Adrenal gland (tissue), 12 donors: ENCODE data around the gene RPL4. TPM values are rescaled to one million over a fixed set of nuclear protein-coding genes. Genes with fewer than 3 reads are reported as not detected.

Experiments
- DNase-seq, 7 donors: peaks; one replicate each; pipeline ENCODE4 v3.0.0-alpha.2; 2019 to 2020
- H3K27ac ChIP-seq, 5 donors: fragments of 200-600 bp; sonication (generic) in 4 of 5; 1 replicate in 3 of 5; 2 replicates in 2 of 5; pipeline versions ENCODE4 v1.5.1 to v1.8.0; 2016 to 2020; ENCODE audit warnings: mild to moderate bottlenecking in 1 of 5
- H3K27me3 ChIP-seq: fragments of 200-600 bp; 2 replicates; pipeline ENCODE4 v1.8.0; 2021
- H3K36me3 ChIP-seq, 2 donors: fragments of 200-600 bp; replicated peaks in 1 of 2; 1 replicate in 1 of 2; 2 replicates in 1 of 2; pipeline versions ENCODE4 v1.5.1 to v1.8.0; 2018 to 2022
- H3K4me1 ChIP-seq, 2 donors: fragments of 200-600 bp; replicated peaks in 1 of 2; 1 replicate in 1 of 2; 2 replicates in 1 of 2; pipeline versions ENCODE4 v1.5.1 to v1.8.0; 2018 to 2021
- H3K4me3 ChIP-seq, 4 donors: fragments of 200-600 bp; sonication (generic) in 3 of 4; one replicate each; pipeline ENCODE4 v1.5.1; 2016 to 2018
- H3K9me3 ChIP-seq, 3 donors: fragments of 200-600 bp; sonication (generic) in 1 of 3; replicated peaks in 1 of 3; 1 replicate in 2 of 3; 2 replicates in 1 of 3; pipeline versions ENCODE4 v1.5.1 to v1.8.0; 2016 to 2021
- CTCF ChIP-seq, 6 experiments: fragments of 450-650 bp in 4 of 6; fragments of 200-600 bp in 2 of 6; sonication (generic) in 1 of 6; IDR thresholded peaks; 1 replicate in 5 of 6; 2 replicates in 1 of 6; pipeline versions ENCODE4 v1.5.1 to v1.8.0; 2016 to 2021; ENCODE audit warnings: antibody characterized with exemption in 6 of 6, mild to moderate bottlenecking in 2 of 6, moderate library complexity in 1 of 6
- POLR2A ChIP-seq, 2 donors: fragments of 450-650 bp; IDR thresholded peaks; one replicate each; pipeline ENCODE4 v1.6.1; 2017; ENCODE audit warnings: antibody characterized with exemption in 2 of 2, mild to moderate bottlenecking in 2 of 2, moderate library complexity in 1 of 2
- WGBS, 4 donors: extraction: QIAGEN DNeasy Blood & Tissue Kit in 2 of 4; methylation state at CpG; one replicate each; pipeline versions ENCODE4 v1.1.5 to v1.1.7; 2013 to 2017; 5-methylcytosine and 5-hydroxymethylcytosine counted together
- intact Hi-C, 2 donors: fragments of 100-400 bp; cut with DNase I; formaldehyde crosslinking; loops; one replicate each; pipeline versions ENCODE4 v1.14.1 to v1.15.0; 2022 to 2023
- polyA plus RNA-seq, 3 donors: library from polyadenylated mRNA; stranded (reverse); fragments of 200-250 nt in 2 of 3; fragments of 350-450 nt in 1 of 3; fragmentation: Illumina TruSeq in 1 of 3; extraction: RNeasy Lipid Tissue Mini Kit (QIAGEN cat#74804) in 1 of 3; gene quantifications; one replicate each; pipeline ENCODE4 v1.2.3, GENCODE V29; 2013 to 2014
- total RNA-seq, 9 donors: library from RNA; depleted of rRNA in 4 of 9; stranded (reverse); fragments of >200 nt in 4 of 9; fragments of 120-200 nt in 1 of 9; fragmentation: NEBNext Ultra II Directional in 1 of 9; extraction: Animal tissue kit (Norgen Biotek cat#: 25700) in 1 of 9; gene quantifications; one replicate each; pipeline versions ENCODE4 v1.1.0 to v1.2.4, GENCODE V29; 2013 to 2023
- donor health status: healthy with polysubstance abuse.
- donor health status: Bipolar disorder and iron deficiency.
- donor health status: DM: yes; HTN: yes; CAD: no.
- donor health status: DM: no; HTN: no; CAD: no.
- donor health status: DM: no; HTN: no; CAD: no.
- donor health status: DM: yes; HTN: yes; CAD: no.

The RPL4 gene
- total and polyA plus RNA-seq, 12 donors: 1,447 to 3,854 (median 2,471) TPM

- WGBS, 4 donors: 40 to 50% (median 45%) methylated on average over 3 of the region's 3 CpGs
- H3K27me3 ChIP-seq: no peaks in the 10 kb centered on the region
- H3K4me3 ChIP-seq: no peak overlapping the region
- TF ChIP-seq CTCF (IDR thresholded peaks at IDR 0.05) (peak; percentile 30 to 53 (median 44)), POLR2A (IDR thresholded peaks at IDR 0.05) (no peak)
- no peaks in the 10 kb centered on the region for H3K9me3 ChIP-seq
- H3K27ac ChIP-seq: peak overlapping the region in 3 of 5 donors; percentile 72 to 90 (median 76)
- intact Hi-C loops: loop anchor here (5.0 kb wide), 1 partner anchor 111 kb away; the partner anchor contains the start of gene MAP2K1 (in 2 of the 2)
- peaks cover 16 to 37% of the 10 kb centered on the region in 2 donors for H3K4me1 ChIP-seq
- DNase-seq: peak in 1 of 7 donors; percentile 44
- H3K36me3 ChIP-seq: peaks cover 0 to 62% of the 10 kb centered on the region in 2 donors
These were observed 5.9 kb downstream of the RPL4 start for GRCh38 chr15:66498501-66499386.

- peaks cover 0 to 68% of the 10 kb centered on the region in 2 donors for H3K36me3 ChIP-seq
- WGBS, 4 donors: 6 to 23% (median 8%) methylated on average over 12 to 43 of the region's 43 CpGs
- H3K27ac ChIP-seq: peak within 1 kb of the TSS in 4 of 5 donors; percentile 72 to 90 (median 78)
- no peaks in the 10 kb centered on the region for H3K27me3 ChIP-seq
- no peaks in the 10 kb centered on the region for H3K9me3 ChIP-seq
- TF ChIP-seq POLR2A (IDR thresholded peaks at IDR 0.05) (peak; percentile 52 to 65), CTCF (IDR thresholded peaks at IDR 0.05) (peak; percentile 97 to 99 (median 98))
- DNase-seq: peak; percentile 95 to 98 (median 96)
- intact Hi-C loops: loop anchor here (5.0 kb wide), 1 partner anchor 110 kb away; the partner anchor contains the start of gene MAP2K1 (in 2 of the 2)
- peaks cover 8 to 27% of the 10 kb centered on the region in 2 donors for H3K4me1 ChIP-seq
- peak within 1 kb of the TSS; percentile 48 to 82 (median 67) for H3K4me3 ChIP-seq
These were observed 6.9 kb downstream of the RPL4 start, which contains the start of gene SNAPC5 for GRCh38 chr15:66497502-66498455. Gene SNAPC5, minus strand, starts transcription at chr15:66497762. Its CDS starts 31 bp downstream, at chr15:66497731.

GRCh38 chr15:66496951-66497501 lies 7.6 kb downstream of the RPL4 start:
- 12 to 15% (median 14%) methylated on average over 9 to 17 of the region's 17 CpGs for WGBS, 4 donors
- Histone ChIP-seq H3K27me3 (no peaks in the 10 kb centered on the region), H3K9me3 (no peaks in the 10 kb centered on the region), H3K4me3 (peak overlapping the region; percentile 48 to 82 (median 67)), H3K4me1 (peaks cover 4 to 21% of the 10 kb centered on the region in 2 donors), H3K36me3 (peaks cover 0 to 68% of the 10 kb centered on the region in 2 donors), H3K27ac (peak overlapping the region in 4 of 5 donors; percentile 72 to 90 (median 78))
- intact Hi-C loops: loop anchor here (5.0 kb wide), 1 partner anchor 110 kb away; the partner anchor contains the start of gene MAP2K1 (in 2 of the 2)
- DNase-seq: peak in 5 of 7 donors; percentile 21 to 58 (median 28)
- TF ChIP-seq CTCF (IDR thresholded peaks at IDR 0.05): no peak
- TF ChIP-seq POLR2A (IDR thresholded peaks at IDR 0.05): no peak
